Neural progenitor cell (in vitro differentiated cells): ENCODE data around the gene SEPTIN8.

ENCODE experiments used
- CTCF ChIP-seq: fragments of 200-600 bp; sonication (generic); IDR thresholded peaks from 2 replicates; pipeline ENCODE4 v1.5.1; 2017; ENCODE audit warnings: antibody characterized with exemption, mild to moderate bottlenecking
- EZH2 ChIP-seq: fragments of 200-600 bp; sonication (generic); IDR thresholded peaks from 2 replicates; pipeline ENCODE4 v1.6.1; 2017; ENCODE audit warnings: antibody characterized with exemption, mild to moderate bottlenecking, moderate library complexity
- EZH2phosphoT487 ChIP-seq: fragments of 200-600 bp; sonication (generic); IDR thresholded peaks from 2 replicates; pipeline ENCODE4 v1.6.1; 2017; ENCODE audit warnings: antibody characterized with exemption

- TF ChIP-seq CTCF (no peak), EZH2 (no peak), EZH2phosphoT487 (no peak)
These were observed 26.4 kb downstream of the SEPTIN8 start for GRCh38 chr5:132750471-132751230.
